GM19438 (cell line): ENCODE data around the gene ADGRA3.

ENCODE experiments used
- ATAC-seq: cut with Tn5 transposase; IDR thresholded peaks from one replicate; pipeline ENCODE4 v1.9.1; 2021; ENCODE audit warnings: low read depth; ENCODE audit not compliant: unreplicated experiment

Gene ADGRA3, protein sequence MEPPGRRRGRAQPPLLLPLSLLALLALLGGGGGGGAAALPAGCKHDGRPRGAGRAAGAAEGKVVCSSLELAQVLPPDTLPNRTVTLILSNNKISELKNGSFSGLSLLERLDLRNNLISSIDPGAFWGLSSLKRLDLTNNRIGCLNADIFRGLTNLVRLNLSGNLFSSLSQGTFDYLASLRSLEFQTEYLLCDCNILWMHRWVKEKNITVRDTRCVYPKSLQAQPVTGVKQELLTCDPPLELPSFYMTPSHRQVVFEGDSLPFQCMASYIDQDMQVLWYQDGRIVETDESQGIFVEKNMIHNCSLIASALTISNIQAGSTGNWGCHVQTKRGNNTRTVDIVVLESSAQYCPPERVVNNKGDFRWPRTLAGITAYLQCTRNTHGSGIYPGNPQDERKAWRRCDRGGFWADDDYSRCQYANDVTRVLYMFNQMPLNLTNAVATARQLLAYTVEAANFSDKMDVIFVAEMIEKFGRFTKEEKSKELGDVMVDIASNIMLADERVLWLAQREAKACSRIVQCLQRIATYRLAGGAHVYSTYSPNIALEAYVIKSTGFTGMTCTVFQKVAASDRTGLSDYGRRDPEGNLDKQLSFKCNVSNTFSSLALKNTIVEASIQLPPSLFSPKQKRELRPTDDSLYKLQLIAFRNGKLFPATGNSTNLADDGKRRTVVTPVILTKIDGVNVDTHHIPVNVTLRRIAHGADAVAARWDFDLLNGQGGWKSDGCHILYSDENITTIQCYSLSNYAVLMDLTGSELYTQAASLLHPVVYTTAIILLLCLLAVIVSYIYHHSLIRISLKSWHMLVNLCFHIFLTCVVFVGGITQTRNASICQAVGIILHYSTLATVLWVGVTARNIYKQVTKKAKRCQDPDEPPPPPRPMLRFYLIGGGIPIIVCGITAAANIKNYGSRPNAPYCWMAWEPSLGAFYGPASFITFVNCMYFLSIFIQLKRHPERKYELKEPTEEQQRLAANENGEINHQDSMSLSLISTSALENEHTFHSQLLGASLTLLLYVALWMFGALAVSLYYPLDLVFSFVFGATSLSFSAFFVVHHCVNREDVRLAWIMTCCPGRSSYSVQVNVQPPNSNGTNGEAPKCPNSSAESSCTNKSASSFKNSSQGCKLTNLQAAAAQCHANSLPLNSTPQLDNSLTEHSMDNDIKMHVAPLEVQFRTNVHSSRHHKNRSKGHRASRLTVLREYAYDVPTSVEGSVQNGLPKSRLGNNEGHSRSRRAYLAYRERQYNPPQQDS (N-terminal part only)

DNA sequence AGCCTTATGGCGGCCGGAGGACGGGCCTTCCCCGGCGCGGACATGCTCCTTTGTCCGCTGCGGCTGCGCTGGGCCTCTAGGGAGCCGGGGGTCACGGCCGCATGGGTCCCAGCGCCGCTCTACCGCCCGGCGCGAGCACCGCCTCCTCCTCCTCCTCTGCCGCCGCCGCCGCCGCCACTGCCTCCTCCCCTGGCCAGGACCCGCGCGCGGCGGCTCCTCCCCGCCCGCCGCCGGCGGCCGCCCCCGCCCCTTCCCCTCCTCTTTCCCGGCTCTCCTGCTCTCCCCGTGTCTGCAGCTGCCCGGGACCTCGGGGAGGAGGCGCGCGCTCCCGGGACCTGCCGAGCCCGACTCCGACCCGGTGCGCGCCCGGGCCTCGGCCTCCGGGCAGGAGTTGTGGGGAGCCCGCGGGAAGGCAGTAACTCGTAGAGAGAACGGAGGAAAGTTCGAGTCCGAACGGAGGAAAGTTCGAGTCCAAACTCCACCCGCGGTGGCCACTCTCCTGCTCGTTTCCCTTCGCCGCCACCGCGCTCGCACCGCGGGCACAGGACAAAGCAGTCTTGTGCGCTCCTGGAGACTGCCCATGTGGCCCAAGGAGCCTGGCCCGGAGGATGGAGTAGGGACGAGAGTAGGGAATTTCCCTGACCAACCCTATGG is at the start of gene ADGRA3:
Gene ADGRA3, minus strand, starts transcription at position 179 of the 654 bp plus-strand sequence. CDS start 282 bp downstream, outside the sequence.
- ATAC-seq, result no peak

DNA sequence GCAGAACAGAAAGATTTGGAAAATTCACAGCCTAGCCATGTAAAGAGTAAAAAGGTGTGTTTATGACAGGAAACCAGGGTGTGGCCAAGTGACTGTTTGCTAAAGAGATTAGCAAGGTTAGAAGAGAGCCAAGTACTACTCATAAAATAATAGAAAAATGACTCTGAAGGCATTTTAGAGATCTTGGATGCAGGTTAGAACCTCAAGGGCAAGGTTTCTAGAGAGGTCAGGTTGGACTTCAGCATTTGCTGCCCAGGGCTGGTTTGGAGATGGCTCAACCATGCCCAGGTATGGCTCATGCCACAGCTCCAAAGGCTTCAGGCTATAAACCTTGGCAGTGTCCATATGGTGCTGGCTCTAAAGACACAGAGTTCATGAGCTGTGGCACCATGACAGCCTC is 40.6 kb upstream of the ADGRA3 start:
- ATAC-seq, result no peak

DNA sequence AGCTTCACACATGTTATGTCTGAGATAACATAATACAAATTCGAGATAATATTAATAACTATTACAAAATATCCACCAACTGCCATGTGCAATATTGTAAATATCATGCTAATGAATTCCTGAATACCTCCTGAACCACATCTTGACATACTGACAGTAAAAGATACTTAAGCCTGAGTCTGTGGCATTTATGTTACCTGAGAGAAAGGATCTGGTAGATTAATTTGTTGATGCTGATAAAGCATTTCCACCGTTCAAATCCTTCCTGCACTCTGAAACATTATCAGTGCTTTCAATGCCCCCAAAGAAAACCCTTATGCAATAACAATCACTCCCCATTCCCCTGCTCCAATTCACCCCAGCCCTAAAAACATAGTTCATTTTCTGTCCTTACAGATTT is 38.8 kb upstream of the ADGRA3 start:
- no peak for ATAC-seq

DNA sequence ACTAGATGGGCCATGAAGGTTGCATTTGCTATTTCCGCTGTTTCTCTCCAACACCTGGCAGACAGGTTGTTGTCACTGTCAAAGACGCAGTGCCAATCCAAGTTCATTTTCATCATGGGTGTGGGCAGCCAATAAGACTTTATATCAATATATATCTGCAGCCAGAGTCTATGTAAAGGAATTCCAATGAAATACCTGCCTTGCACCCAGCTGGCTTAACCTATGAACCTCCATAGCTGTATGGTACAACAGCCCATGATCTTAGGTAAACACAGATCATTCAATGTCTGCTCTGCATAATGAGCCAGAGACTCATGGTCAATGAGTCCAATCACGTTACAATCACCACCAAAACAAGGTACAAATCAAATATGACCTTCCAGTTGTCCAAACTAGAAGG is 37.7 kb upstream of the ADGRA3 start:
- ATAC-seq, result no peak

DNA sequence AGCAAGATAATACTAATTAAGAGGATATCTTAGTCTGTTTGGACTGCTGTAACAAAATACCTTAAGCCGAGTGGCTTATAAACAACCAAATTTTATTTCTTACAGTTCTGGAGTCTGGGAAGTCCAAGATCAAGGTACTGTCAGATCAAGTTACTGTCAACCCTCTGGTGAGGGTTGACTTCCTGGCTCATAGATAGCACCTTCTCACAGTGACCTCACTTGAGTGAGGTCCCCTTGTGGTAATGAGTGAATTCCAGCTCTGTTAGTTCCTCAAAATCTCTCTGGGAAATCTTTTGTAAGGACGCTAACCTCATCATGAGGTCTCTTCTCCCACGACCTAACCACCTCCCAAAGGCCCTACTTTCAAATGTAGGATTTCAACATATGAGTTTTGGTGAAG is 36.9 kb upstream of the ADGRA3 start:
- no peak for ATAC-seq

DNA sequence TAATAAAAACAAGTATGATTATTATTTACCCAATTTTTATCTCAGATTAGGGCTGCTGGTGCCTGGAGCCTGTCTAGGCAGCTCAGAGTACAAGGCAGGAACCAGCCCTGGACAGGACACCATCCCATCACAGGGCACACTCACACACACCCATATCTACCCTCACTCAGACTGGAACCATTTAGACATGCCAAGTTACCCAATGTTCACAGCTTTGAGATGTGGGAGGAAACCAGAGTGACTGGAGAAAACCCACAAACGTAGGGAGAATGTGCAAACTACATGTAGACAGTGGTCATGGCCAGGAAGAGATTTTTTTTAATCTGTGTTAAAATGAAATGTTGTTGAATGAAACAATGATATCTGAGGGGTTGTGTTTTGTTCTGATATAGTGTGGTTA is 35.7 kb upstream of the ADGRA3 start:
- no peak for ATAC-seq

DNA sequence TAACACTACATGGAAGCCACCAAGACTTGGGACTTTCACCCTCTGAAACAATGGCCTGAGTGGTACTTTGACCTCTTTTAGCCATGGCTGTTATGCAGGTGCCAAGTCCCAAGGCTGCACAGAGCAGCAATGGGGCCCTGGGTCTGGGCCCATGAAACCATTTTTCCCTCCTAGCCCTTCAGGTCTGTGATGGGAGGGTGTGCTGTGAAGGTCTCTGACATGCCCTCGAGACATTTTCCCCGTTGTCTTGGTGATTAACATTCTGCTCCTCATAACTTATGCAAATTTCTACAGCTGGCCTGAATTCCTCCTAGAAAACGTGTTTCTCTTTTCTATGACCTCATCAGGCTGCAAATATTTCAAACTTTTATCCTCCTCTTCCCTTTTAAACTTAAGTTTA is 30.4 kb upstream of the ADGRA3 start:
- no peak for ATAC-seq

DNA sequence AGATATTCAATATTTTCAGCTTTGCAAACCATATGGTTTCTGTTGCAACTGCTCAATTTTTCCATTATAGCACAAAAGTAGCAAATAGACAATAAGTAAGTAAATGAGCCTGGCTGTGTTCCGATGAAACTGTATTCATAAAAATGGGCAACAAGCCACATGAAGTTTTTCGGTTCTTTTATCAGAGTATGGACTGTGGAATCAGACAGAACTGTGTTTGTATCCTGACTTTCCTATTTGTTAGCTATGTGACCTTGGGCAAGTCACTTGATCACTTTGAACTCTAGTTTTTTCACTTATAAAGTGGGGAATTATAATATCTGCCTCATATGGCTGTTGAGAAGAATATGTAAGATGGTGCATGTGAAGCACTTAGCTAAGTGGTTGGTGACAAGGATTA is 23.4 kb upstream of the ADGRA3 start:
- no peak for ATAC-seq

DNA sequence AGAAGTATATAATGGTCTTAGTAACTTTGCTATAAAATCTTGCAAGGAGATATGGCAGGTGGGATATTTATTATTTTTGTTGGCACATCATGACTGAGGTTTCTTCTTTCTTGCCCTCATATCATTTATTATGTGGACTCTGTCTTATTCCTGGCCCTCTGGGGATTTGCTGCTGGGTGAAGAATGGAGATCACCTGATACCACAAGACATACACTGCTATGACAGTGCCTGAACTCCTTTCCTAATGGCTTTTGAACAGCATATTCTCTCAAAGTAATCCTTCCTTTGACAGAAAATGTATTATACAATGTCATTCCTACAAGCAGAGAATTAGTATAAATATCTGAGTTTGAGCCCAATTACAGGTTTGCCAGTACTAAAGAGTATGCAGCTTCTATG is 22.0 kb upstream of the ADGRA3 start:
- ATAC-seq, result no peak

DNA sequence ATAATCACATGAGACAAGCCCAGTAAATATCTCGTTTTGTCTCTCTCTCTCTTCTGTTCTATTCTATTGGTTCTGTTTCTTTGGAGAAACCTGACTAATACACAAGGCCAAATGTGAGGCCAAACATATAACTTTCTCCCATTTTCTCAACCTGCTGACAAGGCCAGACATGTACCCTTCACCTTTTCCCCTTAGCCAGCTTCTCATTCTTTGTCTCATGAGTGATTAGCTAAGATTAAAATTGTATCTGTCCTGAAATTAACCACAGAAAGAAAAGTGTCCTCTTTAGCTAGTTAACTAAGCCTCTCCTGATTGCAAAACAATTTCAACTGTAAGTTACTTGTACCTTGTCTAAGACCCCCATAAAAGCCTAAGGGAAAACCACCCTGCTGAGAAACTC is 18.5 kb upstream of the ADGRA3 start:
- ATAC-seq, result no peak

DNA sequence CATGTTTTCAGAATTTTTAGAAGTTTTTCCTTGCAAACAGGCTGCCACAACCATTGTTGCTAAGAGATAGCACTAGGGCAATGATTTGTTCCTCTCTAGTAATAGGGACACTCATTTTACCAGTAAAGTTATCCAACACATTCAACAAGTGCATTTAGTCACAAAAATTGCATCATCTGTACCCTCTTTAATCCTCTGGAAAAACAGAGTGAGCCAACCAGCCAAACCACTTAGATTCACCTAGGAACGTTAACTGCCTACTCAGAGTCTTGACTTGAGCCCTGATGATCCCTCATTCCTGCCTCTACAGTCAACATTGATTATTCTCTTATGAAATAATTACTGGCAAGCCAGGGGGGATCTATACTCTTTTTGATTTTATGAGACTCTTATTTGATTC is 17.0 kb upstream of the ADGRA3 start:
- ATAC-seq, result no peak

DNA sequence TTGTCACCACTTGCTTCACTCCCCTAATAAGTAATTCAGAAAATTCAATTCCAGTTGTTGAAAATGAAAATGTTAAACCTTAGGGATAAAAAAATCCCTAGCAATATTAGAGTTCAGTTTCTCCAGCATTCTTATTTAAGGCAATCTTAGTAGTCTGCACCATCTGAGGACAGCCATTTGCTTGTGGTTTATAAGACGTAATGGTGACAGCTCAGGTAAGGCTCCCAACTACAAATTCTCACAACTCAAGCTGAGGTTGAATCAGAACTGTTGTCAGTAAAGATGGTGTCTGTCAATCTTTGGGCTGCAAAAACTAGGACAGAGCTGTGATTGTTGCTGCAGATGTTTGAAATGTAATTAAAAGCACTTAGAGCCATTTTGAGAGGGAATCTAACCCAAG is 16.3 kb upstream of the ADGRA3 start:
- no peak for ATAC-seq

DNA sequence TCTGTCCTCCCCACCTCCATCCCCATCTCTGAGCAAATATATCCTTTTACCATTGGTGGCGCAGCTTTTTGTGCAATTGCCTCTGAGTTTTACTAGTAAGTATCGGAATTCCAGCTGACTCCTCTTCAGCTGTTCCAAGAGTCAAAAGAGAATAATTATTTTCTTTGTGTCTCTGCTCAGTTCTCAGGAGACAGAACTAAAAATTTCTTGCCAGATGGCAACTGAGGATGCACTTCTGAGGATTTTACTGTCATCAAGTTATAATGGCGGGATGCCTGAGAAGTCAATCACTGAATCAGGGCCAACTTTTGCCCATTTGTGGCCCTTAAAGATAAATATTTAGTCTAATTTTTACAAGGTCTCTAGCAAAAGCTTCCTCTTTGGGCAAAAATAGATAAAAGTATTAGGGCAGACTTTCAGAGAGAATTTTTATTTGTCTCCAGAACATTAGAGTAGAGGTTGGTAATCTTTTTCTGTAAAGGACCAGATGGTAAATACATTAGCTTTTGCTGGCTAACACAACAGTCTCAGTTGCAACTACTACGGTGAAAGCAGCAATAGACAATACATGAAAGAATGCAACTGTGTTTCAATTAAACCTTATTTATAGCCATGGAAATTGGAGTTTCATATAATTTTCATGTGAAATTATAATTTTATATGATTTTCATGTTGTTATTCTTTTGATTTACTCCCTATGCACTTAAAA is 15.6 kb upstream of the ADGRA3 start:
- ATAC-seq, result no peak

DNA sequence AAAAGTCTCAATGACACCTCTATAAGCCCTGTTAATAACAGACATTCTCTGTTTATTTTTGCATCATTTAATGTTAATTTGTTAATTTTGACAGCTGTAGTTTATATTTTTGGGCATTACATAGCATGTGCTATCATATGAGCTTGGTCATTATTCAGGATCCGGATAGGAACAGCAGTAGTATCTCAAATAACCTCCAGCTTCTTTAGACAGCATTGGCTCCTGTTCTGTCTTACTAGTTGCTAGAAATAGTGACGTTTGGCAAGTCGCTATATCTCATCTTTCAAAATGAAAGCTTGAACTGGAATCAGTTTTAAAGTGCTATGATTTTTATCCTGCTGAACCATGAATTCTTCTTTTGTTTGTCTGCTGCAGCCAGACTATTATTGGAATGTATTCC is 9.0 kb upstream of the ADGRA3 start:
- ATAC-seq, result no peak

DNA sequence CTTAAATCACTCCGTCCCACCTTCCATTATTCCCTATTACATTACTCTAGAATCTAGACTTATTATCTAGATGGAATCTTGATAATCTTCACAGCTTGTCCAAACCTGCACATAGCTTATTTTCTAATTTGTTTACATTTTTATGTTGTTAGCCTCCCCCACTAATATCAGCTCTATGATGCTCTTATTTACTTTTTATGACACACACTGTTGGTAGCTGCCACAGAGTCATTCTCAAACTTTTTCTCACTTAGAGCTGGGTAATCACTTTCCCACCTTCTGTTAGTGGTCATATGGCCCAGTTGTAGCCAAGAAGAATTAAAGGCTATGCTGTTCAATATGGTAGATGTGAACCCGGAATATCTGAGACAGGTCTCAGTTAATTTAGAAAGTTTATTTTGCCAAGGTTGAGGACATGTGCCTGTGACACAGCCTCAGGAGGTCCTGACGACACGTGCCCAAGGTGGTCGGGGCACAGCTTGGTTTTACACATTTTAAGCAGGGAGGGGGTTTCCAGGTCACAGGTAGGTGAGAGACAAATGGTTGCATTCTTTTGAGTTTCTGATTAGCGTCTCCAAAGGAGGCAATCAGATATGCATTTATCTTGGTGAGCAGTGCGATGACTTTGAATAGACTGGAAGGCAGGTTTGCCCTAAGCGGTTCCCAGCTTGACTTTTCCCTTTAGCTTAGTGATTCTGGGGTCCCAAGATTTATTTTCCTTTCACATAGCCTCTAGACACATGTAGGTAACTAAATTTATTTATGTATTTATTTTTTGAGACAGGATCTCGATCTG is 7.0 kb upstream of the ADGRA3 start:
- ATAC-seq, result no peak

DNA sequence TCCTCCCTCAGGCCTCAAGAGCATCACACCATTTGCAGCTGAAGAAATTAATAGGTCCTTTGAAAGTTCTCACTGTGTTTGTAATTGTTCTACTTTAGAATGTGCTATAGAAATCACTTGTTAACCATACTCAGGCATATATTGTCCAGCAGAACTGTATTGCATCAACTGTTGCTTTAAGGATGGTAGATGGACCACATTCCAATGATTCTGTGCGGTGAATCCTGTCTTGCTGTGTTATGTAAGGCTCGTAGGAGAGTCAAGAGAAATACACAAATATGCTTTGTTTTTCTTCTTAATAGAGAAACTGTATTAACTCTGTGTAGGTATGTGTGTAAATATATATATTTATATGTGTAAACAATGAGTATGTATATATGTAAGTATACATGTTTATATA is 6.3 kb upstream of the ADGRA3 start:
- ATAC-seq, result no peak

DNA sequence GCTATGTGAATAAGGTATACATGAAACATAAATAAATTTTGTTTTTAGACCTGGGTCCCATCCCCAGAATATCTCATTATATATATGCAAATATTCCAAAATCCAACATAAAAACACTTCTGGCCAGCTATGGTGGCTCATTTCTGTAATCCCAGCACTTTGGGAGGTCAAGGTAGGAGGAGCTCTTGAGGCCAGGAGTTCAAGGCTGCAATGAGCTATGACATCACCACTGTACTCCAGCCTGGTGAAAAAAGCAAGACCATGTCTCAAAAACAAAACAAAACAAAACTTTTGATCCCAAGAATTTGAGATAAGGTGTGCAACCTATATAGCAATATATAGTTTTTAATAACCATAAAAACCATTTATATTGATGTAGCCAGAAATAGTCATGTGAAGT is 5.4 kb upstream of the ADGRA3 start:
- ATAC-seq, result no peak

DNA sequence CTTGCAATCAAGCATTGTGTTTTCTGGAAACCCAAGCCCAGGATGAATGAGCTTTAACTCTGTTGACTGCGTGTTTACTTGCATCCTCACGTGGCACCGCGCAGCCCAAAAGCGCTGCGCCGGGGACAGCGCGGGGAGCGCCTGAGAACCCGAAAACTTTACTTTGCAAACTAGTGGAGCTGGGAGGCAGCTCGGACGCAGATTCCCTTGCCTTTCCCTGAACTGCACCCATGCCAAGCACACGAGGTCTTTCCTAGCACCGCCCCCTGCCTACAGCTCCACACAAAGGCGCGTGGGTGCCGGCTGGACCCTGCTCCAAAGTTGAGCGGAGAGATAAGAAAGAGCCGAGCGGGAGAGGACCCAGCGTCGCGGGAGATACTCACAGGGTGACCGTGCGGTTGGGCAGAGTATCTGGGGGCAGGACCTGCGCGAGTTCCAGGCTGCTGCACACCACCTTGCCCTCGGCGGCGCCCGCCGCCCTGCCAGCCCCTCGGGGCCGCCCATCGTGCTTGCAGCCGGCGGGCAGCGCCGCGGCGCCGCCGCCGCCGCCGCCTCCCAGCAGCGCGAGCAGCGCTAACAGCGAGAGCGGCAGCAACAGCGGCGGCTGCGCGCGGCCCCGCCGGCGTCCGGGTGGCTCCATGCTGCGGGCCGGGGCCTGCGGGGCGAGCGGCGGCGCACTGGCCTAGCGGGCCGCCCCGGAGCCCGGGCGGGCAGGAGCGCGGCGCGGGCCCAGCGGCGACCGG is 550 bp downstream of the ADGRA3 start:
- ATAC-seq, result no peak
